Gastrocnemius medialis (tissue), 4 donors: ENCODE data around the gene GPHN.

ENCODE experiments used
- CTCF ChIP-seq, 5 experiments: fragments of 450-650 bp in 3 of 5; fragments of 200-600 bp in 2 of 5; sonication (generic) in 2 of 5; IDR thresholded peaks in 4 of 5; conservative IDR thresholded peaks in 1 of 5; 1 replicate in 4 of 5; 2 replicates in 1 of 5; pipeline ENCODE4 v1.5.1; 2016 to 2019; ENCODE audit warnings: antibody characterized with exemption in 5 of 5, mild to moderate bottlenecking in 3 of 5, moderate library complexity in 3 of 5
- POLR2A ChIP-seq, 2 donors: fragments of 450-650 bp; IDR thresholded peaks; one replicate each; pipeline ENCODE4 v1.6.1; 2017; ENCODE audit warnings: antibody characterized with exemption in 2 of 2, mild to moderate bottlenecking in 2 of 2, moderate library complexity in 2 of 2

- TF ChIP-seq CTCF (IDR thresholded peaks at IDR 0.05 in 4 of 5, conservative IDR thresholded peaks at IDR 0.05 in 1 of 5) = no peak
- TF ChIP-seq POLR2A (IDR thresholded peaks at IDR 0.05) = no peak
These were observed 34.7 kb upstream of the GPHN start for GRCh38 chr14:66473223-66473622.
